Liver (tissue), 3 donors: ENCODE data around the gene CNOT10.

ENCODE experiments used
- REST ChIP-seq: IDR thresholded peaks from 2 replicates; pipeline ENCODE4 v1.6.1; 2016; ENCODE audit warnings: antibody characterized with exemption, mild to moderate bottlenecking
- SP1 ChIP-seq: IDR thresholded peaks from 2 replicates; pipeline ENCODE4 v1.6.1; 2018; ENCODE audit warnings: antibody characterized with exemption, mild to moderate bottlenecking
- TF ChIP-seq, protein P1 (sequence below): fragments of 150-350 bp; IDR thresholded peaks from 2 replicates; pipeline ENCODE4 v1.5.1; 2017; ENCODE audit warnings: improper control_type of control experiment, low read depth, low read length; ENCODE audit not compliant: missing input control
- TF ChIP-seq, protein P2 (sequence below): IDR thresholded peaks from 2 replicates; pipeline ENCODE4 v1.6.1; 2016; ENCODE audit warnings: antibody characterized with exemption
- donor health status: healthy.
- donor health status: healthy.

DNA sequence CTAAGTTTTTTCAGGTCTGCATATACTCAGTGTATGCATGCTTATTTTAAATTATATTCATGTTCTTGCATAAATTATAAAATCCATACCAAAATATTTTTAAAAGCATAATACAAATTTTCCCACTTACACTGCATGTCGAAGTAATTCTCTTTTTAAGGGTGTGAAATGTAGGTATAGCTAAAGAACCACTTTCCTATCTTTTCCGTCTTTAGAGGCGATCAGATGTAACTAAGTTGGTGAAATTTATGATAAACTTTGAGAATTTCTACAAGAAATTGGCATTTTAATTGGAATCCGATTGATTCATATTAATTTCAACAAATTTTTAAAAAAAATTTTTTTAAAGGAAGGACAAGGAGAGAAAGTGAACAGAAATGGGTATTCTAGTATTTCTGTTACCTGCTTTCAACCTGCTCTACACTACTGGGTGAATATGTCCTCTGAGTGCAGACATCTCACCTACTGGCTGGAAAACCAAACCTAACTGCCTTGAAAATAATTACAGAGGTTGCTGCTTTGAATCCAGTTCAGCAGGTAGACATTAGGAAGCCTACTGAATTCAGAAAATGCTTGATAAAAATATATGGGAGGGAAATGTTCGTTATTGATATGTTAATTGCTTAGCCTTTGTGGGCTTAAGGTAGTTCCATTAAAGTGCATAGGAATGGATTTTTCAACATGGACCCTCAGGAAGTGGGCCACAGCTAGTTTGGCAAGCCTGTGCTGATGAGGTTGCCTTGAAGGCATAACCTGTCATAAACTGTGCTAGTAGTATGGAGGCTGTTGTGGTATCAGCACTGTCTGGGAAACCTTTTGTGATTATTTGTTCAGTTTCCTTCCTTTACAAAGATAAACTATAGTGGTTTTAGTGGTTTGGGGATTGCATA, 137.9 kb downstream of the CNOT10 start:
- TF ChIP-seq, protein P1, sequence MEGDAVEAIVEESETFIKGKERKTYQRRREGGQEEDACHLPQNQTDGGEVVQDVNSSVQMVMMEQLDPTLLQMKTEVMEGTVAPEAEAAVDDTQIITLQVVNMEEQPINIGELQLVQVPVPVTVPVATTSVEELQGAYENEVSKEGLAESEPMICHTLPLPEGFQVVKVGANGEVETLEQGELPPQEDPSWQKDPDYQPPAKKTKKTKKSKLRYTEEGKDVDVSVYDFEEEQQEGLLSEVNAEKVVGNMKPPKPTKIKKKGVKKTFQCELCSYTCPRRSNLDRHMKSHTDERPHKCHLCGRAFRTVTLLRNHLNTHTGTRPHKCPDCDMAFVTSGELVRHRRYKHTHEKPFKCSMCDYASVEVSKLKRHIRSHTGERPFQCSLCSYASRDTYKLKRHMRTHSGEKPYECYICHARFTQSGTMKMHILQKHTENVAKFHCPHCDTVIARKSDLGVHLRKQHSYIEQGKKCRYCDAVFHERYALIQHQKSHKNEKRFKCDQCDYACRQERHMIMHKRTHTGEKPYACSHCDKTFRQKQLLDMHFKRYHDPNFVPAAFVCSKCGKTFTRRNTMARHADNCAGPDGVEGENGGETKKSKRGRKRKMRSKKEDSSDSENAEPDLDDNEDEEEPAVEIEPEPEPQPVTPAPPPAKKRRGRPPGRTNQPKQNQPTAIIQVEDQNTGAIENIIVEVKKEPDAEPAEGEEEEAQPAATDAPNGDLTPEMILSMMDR, result no peak
- TF ChIP-seq SP1 (no peak), REST (no peak)
- TF ChIP-seq, protein P2, sequence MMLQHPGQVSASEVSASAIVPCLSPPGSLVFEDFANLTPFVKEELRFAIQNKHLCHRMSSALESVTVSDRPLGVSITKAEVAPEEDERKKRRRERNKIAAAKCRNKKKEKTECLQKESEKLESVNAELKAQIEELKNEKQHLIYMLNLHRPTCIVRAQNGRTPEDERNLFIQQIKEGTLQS, result no peak
